K562 (cell line): ENCODE data around the gene PYGL. TPM values are rescaled to one million over a fixed set of nuclear protein-coding genes. Genes with fewer than 3 reads are reported as not detected.
A peak's percentile ranks its signal among the peaks of the same experiment; 100 is the strongest.

Source experiments
- ATAC-seq: fragments of 200-7000 bp; cut with Tn5 transposase; 3 replicates; pipeline ENCODE4 v1.9.1; 2020; ENCODE audit warnings: moderate library complexity
- BruUV-seq: library from RNA; stranded (reverse); fragments of 400-500 nt; replicated peaks from 2 replicates; lab custom pipeline; 2021; lab: Mats Ljungman, UMichigan
- CTCF ChIA-PET: fragments of 300-600 bp; formaldehyde crosslinking; extraction: SDS; loops from one replicate; lab custom pipeline; 2021; ENCODE audit warnings: low intra/inter-chr PET ratio; lab: Yijun Ruan, JAX
- POLR2A ChIA-PET: fragments of 300-600, 350-650 bp; sonication (Branson Sonifier 250); formaldehyde crosslinking; extraction: SDS; loops from one replicate; lab custom pipeline; 2021; ENCODE audit warnings: antibody characterized with exemption, inconsistent platforms; lab: Yijun Ruan, JAX
- DNase-seq, 4 experiments: peaks; one replicate each; pipeline versions ENCODE4 v3.0.0 to v3.0.0-alpha.2; 2011 to 2018; ENCODE audit warnings: low spot score in 3 of 4, mixed read lengths in 3 of 4; ENCODE audit errors: extremely low read depth in 1 of 4
- FAIRE-seq: peaks from 2 replicates; lab custom pipeline; 2011; peaks lifted over from hg19 to GRCh38; lab: Jason Lieb, UNC
- H2AFZ ChIP-seq: 2 replicates; pipeline ENCODE4 v1.6.0; 2011; ENCODE audit warnings: low read depth, low read length, control low read depth, inconsistent platforms
- H3K27ac ChIP-seq: fragments of 200-600 bp; 3 replicates; pipeline ENCODE4 v1.8.0; 2011; ENCODE audit warnings: low read depth, mild to moderate bottlenecking, control low read depth, inconsistent platforms, low read length, moderate library complexity, mixed read lengths; ENCODE audit errors: extremely low read depth
- H3K27me3 ChIP-seq, 2 experiments: fragments of 300-600 bp in 1 of 2; 2 replicates in 1 of 2; 3 replicates in 1 of 2; pipeline versions ENCODE4 v1.6.0 to v1.8.0; 2011; ENCODE audit warnings: inconsistent platforms in 2 of 2, low read length in 2 of 2, mild to moderate bottlenecking in 1 of 2, mixed read lengths in 1 of 2, moderate library complexity in 1 of 2; ENCODE audit not compliant: control insufficient read depth in 2 of 2, insufficient read depth in 2 of 2
- H3K36me3 ChIP-seq: fragments of 300-600 bp; 3 replicates; pipeline ENCODE4 v1.8.0; 2011; ENCODE audit warnings: mild to moderate bottlenecking, low read length, inconsistent platforms; ENCODE audit not compliant: control insufficient read depth, insufficient read depth
- H3K4me1 ChIP-seq, 2 experiments: fragments of 200-600 bp in 1 of 2; replicated peaks in 1 of 2; 2 replicates in 1 of 2; 3 replicates in 1 of 2; pipeline versions ENCODE4 v1.5.1 to v1.8.0; 2011; ENCODE audit warnings: inconsistent platforms in 2 of 2, low read length in 2 of 2, mild to moderate bottlenecking in 1 of 2, mixed read lengths in 1 of 2, moderate library complexity in 1 of 2; ENCODE audit not compliant: control insufficient read depth in 2 of 2, insufficient read depth in 2 of 2
- H3K4me2 ChIP-seq: 2 replicates; pipeline ENCODE4 v1.6.1; 2011; ENCODE audit warnings: low read length, control low read depth, inconsistent platforms, mixed read lengths; ENCODE audit not compliant: insufficient read depth
- H3K4me3 ChIP-seq: fragments of 200-600 bp; sonication (generic), shearing (Covaris generic); 2 replicates; pipeline ENCODE4 v1.5.1; 2016; ENCODE audit warnings: control low read depth, inconsistent platforms
- H3K79me2 ChIP-seq: fragments of 200-600 bp; 3 replicates; pipeline ENCODE4 v1.8.0; 2011; ENCODE audit warnings: low read length, inconsistent platforms; ENCODE audit not compliant: control insufficient read depth, insufficient read depth
- H3K9ac ChIP-seq, 2 experiments: 2 replicates each; pipeline versions ENCODE4 v1.6.0 to v1.6.1; 2011; ENCODE audit warnings: low read depth in 2 of 2, low read length in 2 of 2, control low read depth in 1 of 2, inconsistent platforms in 1 of 2, mild to moderate bottlenecking in 1 of 2, mixed read lengths in 1 of 2; ENCODE audit not compliant: insufficient read depth in 1 of 2
- H3K9me1 ChIP-seq: one replicate; pipeline ENCODE4 v1.6.0; 2011; ENCODE audit warnings: inconsistent platforms, mild to moderate bottlenecking, low read length, moderate library complexity; ENCODE audit not compliant: control insufficient read depth, insufficient read depth
- H3K9me3 ChIP-seq: replicated peaks from 2 replicates; pipeline ENCODE4 v1.5.1; 2011; ENCODE audit warnings: low read depth, low read length, inconsistent platforms; ENCODE audit not compliant: control insufficient read depth, insufficient read depth
- H4K20me1 ChIP-seq: replicated peaks from 2 replicates; pipeline ENCODE4 v1.6.1; 2011; ENCODE audit warnings: low read length, inconsistent platforms, mixed read lengths; ENCODE audit not compliant: control insufficient read depth, insufficient read depth
- BCOR ChIP-seq: fragments of 450-650 bp; IDR thresholded peaks from 2 replicates; pipeline ENCODE4 v1.6.1; 2016
- CHD1 ChIP-seq: fragments of 200-600 bp; sonication (generic); IDR thresholded peaks from one replicate; pipeline ENCODE4 v1.6.1; 2012; ENCODE audit warnings: mild to moderate bottlenecking, moderate library complexity, low read length, inconsistent platforms
- HOMEZ ChIP-seq: fragments of 250-450 bp; sonication (Bioruptor Pico); IDR thresholded peaks from 2 replicates; pipeline ENCODE4 v1.4.0; 2020; ENCODE audit warnings: mild to moderate bottlenecking, moderate library complexity
- MAFF ChIP-seq: IDR thresholded peaks from 2 replicates; pipeline ENCODE4 v1.6.1; 2012; ENCODE audit warnings: low read length, improper control_type of control experiment
- MAFK ChIP-seq: IDR thresholded peaks from 2 replicates; pipeline ENCODE4 v1.6.1; 2011; ENCODE audit warnings: low read length, improper control_type of control experiment
- MCM2 ChIP-seq: fragments of 450-650 bp; IDR thresholded peaks from 2 replicates; pipeline ENCODE4 v1.6.1; 2017; ENCODE audit warnings: low read depth, mild to moderate bottlenecking
- MXD1 ChIP-seq: fragments of 250-450 bp; sonication (Bioruptor Pico); IDR thresholded peaks from 2 replicates; pipeline ENCODE4 v1.8.0; 2021; ENCODE audit warnings: borderline replicate concordance, mild to moderate bottlenecking, moderate library complexity; ENCODE audit not compliant: poor library complexity, severe bottlenecking
- PRPF4 ChIP-seq: fragments of 200-400 bp; formaldehyde crosslinking; IDR thresholded peaks from one replicate; pipeline ENCODE4 v1.6.1; 2017; ENCODE audit warnings: low read length, low read depth, mild to moderate bottlenecking; ENCODE audit not compliant: insufficient read depth, poor library complexity, severe bottlenecking
- RBM25 ChIP-seq: fragments of 200-400 bp; formaldehyde crosslinking; IDR thresholded peaks from 2 replicates; pipeline ENCODE4 v1.6.1; 2018; ENCODE audit warnings: low read length, low read depth, moderate library complexity; ENCODE audit not compliant: severe bottlenecking
- TCF15 ChIP-seq: fragments of 250-450 bp; sonication (Bioruptor Pico); IDR thresholded peaks from 2 replicates; pipeline ENCODE4 v1.8.0; 2022; ENCODE audit warnings: moderate library complexity, mild to moderate bottlenecking, inconsistent platforms
- TSHZ1 ChIP-seq: fragments of 250-450 bp; sonication (Bioruptor Pico); IDR thresholded peaks from 2 replicates; pipeline ENCODE4 v1.4.0; 2020; ENCODE audit warnings: mild to moderate bottlenecking, moderate library complexity
- ZNF174 ChIP-seq: fragments of 250-450 bp; sonication (Bioruptor Pico); IDR thresholded peaks from 2 replicates; pipeline ENCODE4 v1.4.0; 2020; ENCODE audit warnings: mild to moderate bottlenecking
- ZNF398 ChIP-seq: fragments of 250-450 bp; sonication (Bioruptor Pico); IDR thresholded peaks from 2 replicates; pipeline ENCODE4 v1.8.0; 2021; ENCODE audit warnings: moderate library complexity, mild to moderate bottlenecking, inconsistent platforms
- WGBS: fragments of 100-300 bp; shearing (Covaris generic); methylation state at CpG from one replicate; pipeline ENCODE4 v1.1.6; 2016; ENCODE audit warnings: low coverage, mixed read lengths; ENCODE audit not compliant: insufficient coverage; ENCODE audit errors: missing lambda C conversion rate; 5-methylcytosine and 5-hydroxymethylcytosine counted together
- in situ Hi-C: fragments of 300-500 bp; cut with MboI; formaldehyde crosslinking; loops from 4 replicates; pipeline ENCODE4 v1.15.0; 2018; ENCODE audit warnings: inconsistent platforms, mixed read lengths
- intact Hi-C: fragments of 100-400 bp; cut with micrococcal nuclease; formaldehyde crosslinking; loops from 2 replicates; pipeline ENCODE4 v1.14.2; 2022
- polyA plus RNA-seq, 8 experiments: library from polyadenylated mRNA; depleted of rRNA in 4 of 8; stranded (reverse) in 5 of 8; unstranded in 3 of 8; fragments of >200 nt; fragmentation: Nextera tagmentation in 2 of 8; fragmentation: Illumina TruSeq in 1 of 8; extraction: Ambion mirVana in 2 of 8; extraction: Trizol in 1 of 8; gene quantifications; 2 replicates each; pipeline versions ENCODE4 v1.2.1 to v1.2.3, GENCODE V29; 2011 to 2014; ENCODE audit warnings: inconsistent platforms in 1 of 8, missing spikeins in 1 of 8
- total RNA-seq, 7 experiments: library from RNA; depleted of rRNA in 6 of 7; stranded (reverse); fragments of >200 nt in 6 of 7; fragmentation: Illumina TruSeq in 2 of 7; extraction: Trizol in 2 of 7; gene quantifications; 2 replicates each; pipeline versions ENCODE4 v1.2.1 to v1.2.3, GENCODE V29; 2011 to 2021; ENCODE audit warnings: low replicate concordance in 1 of 7

Gene PYGL
- total and polyA plus RNA-seq, 9 of the 15 experiments (the other 6 are each of a cell fraction or from before 2014, with no cell fraction given): 3.5 to 17.9 (median 13.1) TPM

- TF ChIP-seq HOMEZ (CRISPR knock-in tag) (no peak), ZNF174 (CRISPR knock-in tag) (no peak), MXD1 (no peak), MAFF (peak; percentile 82), ZNF398 (CRISPR knock-in tag) (no peak)
- TF ChIP-seq, all 486 proteins: peak for 5
Measured at GRCh38 chr14:50951032-50951431, 6.7 kb upstream of the PYGL start (continued).

- no peak overlapping the region for H3K4me3 ChIP-seq
- no peaks in the 10 kb centered on the region for H3K9me1 ChIP-seq
- no peak overlapping the region for H3K4me2 ChIP-seq
- DNase-seq: no peak
- intact Hi-C loops: no loop called here
- WGBS: 39% methylated on average over 2 of the region's 2 CpGs
- H4K20me1 ChIP-seq: no peaks in the 10 kb centered on the region
- peaks cover 8% of the 10 kb centered on the region; the same call in 2 of the 3 replicates for H3K79me2 ChIP-seq
- no peak for FAIRE-seq
- H3K27me3 ChIP-seq: no peaks in the 10 kb centered on the region
- H3K36me3 ChIP-seq: no peaks in the 10 kb centered on the region; the same call in 2 of the 3 replicates
- in situ Hi-C loops: no loop called here
- H3K9me3 ChIP-seq: no peaks in the 10 kb centered on the region
- ATAC-seq: no peak
- peaks cover 0 to 16% of the 10 kb centered on the region in 2 experiments; a peak in 3 of 5 replicates for H3K4me1 ChIP-seq
- BruUV-seq: no TSS peak
- H2AFZ ChIP-seq: no peak overlapping the region
- TF ChIP-seq TSHZ1 (CRISPR knock-in tag): no peak
- no peak for TF ChIP-seq TCF15 (CRISPR knock-in tag)
- TF ChIP-seq RBM25: peak; percentile 73
- TF ChIP-seq CHD1: no peak
- no peak for TF ChIP-seq MCM2
- no peak for TF ChIP-seq MAFK
- no peak for TF ChIP-seq PRPF4
- peak; percentile 36; the same call in 1 of the 2 replicates for TF ChIP-seq BCOR
- CTCF ChIA-PET: no interaction called here
- H3K9ac ChIP-seq: no peak overlapping the region
- no peak overlapping the region for H3K27ac ChIP-seq
- POLR2A ChIA-PET: interaction anchor here (0.8 kb wide), 1 partner anchor 10 kb away, joined by 4 read pairs; no protein-coding TSS in a partner anchor
Measured at GRCh38 chr14:50948205-50948604, 3.9 kb upstream of the PYGL start.
